AG08395 (cell line): Measurements from ENCODE around the gene EML6.

Source experiments
- DNase-seq: peaks from one replicate; pipeline ENCODE4 v3.0.0; 2012; ENCODE audit warnings: mixed read lengths, low spot score

EML6 gene

DNA sequence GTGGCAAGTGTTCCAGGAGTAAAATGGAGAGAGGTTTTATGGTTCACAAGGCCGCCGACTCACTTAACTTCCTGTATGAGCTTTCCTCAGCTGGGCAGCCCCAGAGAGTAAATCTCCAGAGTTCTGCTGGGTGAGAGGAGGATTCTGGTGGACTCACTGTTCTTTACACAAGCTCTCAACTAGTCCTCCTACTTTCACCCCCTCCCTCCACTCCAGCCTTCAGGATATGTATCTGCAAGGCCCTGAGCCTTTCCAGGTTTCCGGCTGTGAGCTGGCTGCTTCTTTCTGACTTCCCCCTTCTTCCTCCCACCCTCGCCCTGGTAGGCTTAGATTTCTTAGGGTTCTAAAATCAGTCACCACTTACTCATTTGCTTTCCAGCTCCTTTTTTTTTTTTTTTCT lies 34.0 kb downstream of the EML6 start:
- no peak for DNase-seq

DNA sequence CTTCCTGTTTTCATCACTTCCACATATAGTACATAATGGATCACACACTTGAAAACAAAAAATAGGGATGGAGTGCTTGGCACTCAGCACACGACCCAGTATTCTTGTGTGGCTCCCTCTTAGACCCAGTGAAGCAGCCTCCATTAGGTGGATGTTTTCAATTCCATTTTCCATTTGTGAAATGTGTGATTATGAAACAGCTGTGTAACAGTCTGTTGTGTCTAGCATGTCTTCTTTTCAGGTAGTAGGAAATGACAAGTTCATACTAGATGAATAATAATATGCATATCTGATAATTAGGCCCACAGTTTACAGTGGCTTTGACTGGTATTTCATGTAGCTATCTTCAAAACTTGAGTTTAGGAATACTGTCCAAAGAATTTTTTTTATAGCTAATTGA lies 35.5 kb downstream of the EML6 start:
- DNase-seq = no peak

DNA sequence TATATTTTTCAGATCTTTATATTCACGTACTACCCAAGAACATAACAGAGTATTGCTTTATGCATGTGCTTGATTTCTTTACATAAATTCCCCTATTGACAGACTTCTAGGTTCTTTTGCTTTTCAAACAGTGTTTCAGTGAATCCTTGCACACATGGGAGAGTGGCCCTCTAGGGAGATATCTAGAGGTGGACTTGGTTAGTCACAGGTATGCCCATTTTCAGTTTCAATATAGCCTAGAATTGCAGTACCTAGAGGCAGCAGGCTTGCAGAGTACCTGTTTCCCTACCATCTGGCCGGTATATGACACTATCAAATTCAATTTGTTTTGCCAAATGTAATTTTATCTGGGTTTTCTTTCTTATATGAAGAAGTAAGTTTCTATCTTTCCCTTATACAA lies 36.8 kb downstream of the EML6 start:
- no peak for DNase-seq

DNA sequence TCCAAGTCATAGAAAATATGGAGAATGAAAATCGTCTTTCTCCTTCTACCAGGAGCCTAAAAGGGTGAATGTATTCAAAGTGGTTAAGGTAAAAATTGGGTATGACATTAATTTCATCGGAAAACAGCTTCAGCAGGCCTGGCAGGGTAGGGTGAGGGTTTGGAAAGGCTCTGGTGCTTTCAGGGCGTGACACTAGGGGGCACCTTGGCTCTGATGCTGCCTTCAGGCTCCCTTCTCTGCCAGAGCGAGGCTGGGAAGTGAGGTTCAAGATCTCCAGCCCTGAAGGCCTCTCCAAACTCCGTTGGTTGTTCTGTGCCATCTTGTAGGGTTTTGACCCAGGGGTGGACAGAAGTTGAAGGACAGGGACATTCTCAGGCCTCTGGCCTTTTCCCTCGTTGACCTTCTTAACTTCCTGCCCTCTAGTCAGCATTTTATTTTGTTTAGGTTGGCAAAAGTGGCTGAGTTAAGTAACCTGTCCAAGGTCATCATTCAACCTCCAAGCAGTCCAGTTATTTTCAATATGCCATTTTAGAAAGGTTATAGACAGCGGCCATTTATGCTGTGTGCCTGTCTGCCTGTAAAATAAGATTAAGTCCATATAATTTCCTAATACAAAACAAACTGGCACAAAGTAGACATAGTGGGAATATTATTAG lies 40.3 kb downstream of the EML6 start:
- DNase-seq = no peak

DNA sequence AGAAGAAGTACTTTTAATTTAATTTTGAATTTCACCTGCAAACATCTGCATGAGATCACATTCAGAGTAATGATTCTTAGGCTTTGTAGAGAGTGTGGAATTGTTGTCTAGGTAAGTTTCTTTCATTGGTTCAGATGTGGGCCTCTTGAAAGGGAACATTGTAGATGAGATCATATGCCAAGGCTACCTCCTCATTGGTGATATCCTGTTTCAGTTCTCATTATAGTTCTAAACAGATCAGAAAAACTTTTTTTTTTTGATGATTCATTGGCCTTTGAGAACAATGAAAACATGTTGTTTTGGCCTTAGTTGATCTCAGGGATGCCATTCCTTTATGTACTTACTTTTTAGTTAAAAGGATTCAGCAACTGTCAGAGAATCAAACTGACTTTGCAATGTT lies 44.5 kb downstream of the EML6 start:
- DNase-seq = peak; percentile 22

DNA sequence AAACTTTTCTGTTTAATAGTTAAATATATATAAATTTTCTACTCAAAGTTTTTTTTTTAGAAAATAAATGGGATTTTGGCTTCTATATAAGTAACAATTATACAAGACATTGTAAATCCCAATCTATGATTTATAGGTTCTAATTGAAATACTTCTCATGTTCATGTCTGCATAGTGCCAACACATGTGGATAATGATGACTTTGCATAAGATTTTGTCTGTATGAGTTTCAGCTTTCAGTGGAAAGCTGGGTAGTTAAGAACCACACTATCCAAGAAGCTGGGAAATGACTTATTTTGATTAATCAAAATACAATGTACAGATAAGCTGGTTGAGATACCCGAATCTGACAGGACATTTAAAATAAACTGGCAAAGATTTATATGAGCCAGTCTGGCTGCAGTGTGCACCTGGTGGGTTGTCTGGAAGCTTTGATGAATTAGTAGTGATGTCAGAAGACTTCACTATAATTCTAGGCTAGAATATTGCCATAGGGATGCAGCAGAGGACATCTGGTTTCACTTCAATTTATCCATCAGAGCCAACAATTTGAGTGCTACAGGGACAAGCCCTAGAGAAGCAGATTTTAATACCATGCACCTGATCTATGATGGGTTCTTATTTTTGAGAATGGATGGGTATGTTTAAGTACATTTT lies 45.4 kb downstream of the EML6 start:
- no peak for DNase-seq

DNA sequence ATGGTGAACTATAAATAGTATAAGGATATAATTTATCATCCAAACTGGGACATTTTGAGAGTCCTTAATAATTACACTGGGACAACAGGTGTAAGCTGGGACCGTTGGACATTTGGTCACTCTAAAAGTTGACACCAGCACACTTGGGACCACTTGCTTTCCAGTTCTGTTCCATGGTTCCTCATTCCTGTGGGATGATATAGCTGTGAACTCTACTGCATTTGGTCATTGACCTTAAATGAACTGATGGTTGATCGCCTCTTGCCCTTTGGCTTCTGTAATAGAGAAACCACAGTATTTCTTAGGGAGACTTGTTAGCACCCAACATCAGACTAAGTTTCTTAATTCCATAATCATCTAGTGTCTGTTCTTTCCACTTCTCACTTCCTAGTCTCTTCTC lies 46.7 kb downstream of the EML6 start:
- no peak for DNase-seq

DNA sequence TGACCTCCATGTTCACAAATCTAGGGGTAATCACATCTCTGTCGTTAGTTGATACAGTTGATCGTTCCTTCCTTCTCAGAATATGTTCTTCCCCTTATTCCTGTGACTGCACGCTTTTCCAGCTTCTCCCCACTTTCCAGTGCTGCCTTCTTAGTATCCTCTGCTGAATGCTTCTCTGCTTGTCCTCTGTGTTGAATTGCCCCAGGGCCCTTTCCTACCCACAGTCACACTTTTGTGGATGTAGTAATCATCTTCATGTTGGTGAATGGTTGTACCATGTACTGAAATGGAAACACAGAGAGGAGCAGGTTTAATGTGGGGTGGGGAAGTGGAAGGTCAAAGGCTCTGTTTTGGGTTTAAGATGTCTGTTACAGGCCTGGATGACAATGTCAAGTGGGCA lies 47.2 kb downstream of the EML6 start:
- DNase-seq = no peak

DNA sequence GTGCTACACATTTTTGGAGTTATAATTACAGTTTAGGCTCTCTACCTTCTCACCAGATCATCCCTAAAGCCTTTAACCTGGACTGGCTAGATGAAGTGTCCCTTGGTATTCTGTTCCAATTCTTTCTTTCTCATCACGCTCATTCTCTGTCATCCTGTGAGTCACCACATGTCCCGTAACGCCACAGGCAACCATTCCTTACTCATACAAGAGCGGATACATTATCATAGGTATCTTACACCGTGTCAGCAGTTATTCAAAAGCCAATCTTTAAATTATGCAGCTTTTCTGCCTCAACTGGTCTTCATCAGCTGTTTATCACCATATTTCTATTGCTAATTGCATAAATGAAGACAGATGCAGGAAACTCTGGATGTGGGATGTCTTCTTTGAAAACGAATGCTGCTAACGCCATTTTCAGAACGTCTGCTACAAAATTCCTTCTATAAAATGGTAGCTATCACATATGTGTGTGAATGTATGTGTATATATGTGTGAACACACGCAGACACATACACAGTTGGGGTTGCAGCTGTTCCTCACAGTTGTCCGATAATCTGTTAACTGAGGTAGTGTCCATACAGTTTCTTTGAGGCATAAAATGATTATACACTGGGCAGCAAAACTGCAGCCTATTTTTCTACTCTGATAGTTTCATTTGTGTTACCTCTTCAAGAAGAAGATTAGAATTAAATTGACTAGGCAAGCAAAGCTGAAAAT lies 47.9 kb downstream of the EML6 start:
- DNase-seq = peak; percentile 52

DNA sequence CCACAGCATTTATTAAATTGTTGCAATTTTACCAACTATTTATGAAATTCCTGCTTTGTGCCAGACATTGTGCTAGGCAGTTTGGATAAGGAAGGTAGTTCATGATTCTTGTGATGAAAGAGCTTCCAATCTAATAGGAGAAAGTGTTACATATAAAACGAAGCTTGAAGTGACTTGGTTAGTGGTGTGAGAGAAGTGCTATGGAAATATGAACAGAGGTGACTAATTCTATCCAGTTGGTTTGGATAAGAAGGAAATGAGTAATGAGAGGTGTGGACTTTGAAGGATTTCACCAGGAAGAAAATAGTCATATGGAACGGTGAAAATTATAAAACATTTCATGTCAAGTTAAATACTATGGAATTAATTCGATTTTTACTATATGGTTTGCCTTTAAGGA lies 48.6 kb downstream of the EML6 start:
- DNase-seq = peak; percentile 65

DNA sequence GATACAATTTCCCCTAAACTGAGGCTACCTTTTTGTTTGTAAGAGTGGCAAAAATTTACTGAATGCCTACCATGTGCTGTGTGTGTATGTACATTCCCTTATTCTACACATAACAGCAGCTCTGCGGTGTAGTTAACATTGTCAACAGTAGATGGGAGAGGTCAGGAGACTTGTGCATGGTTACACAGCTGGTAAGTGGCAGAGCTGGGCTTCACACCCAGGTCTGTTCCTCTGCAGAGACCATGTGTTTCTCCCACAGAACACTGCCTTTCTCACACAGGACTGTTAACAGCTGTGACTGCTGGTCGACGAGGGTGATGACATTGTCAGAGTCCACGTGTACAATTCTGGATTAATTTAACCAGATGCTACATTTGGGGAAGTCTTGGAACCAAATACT lies 49.1 kb downstream of the EML6 start:
- no peak for DNase-seq

DNA sequence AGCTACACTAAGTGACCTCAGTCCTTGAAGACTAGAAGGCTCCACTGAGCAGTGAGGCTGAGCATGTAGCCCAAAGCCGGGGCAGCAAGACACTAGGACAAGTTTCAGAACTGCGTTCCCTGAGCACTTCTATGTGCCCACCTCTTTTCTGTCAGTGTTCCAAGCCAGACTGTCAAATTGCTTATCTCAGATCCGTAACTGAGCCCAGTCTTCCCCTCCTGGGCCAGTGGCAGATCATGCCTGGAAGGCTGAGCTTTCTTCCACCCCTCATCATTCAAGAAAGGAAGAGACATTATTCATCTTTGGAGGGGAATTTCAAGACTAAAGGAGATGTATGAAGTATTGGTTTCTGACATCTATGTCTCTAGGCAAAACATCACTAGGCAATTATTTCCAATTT lies 49.8 kb downstream of the EML6 start:
- DNase-seq = no peak

DNA sequence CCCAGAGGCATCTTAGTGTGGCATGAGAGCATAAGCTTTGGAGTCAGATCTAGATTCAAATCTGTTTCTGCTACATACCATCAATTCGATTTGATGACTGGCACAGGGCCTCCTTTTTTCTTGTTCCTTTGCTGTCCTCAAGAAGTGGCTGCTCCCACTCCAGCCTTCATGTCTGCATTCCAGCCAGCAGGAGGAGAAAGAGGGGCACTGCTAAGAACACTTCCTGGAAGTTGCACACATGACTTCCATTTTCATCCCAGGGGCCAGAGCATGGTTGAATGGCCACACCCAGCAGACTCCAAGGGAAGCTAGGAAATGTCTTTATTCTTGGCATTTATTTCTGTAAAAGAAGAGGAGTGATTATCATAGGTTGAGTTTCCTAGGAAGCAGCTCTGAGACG lies 50.4 kb downstream of the EML6 start:
- no peak for DNase-seq

DNA sequence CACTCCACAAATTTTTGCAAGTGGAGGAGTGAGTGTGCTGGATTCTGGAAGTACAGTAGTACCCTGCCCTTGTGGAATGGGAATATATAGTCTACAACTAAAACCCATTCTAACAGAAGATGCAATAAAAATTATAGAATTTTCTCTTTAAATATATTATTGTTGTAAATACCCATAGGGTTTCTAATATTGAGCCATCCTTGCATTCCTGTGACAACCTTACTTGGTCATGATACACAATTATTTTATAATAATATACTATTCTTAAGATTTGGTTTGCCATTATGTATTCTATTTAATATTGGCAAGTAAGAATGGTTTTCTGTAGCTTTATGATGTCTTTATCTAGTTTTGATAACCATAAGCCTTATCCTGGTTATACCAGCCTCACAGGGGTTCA lies 52.2 kb downstream of the EML6 start:
- no peak for DNase-seq

DNA sequence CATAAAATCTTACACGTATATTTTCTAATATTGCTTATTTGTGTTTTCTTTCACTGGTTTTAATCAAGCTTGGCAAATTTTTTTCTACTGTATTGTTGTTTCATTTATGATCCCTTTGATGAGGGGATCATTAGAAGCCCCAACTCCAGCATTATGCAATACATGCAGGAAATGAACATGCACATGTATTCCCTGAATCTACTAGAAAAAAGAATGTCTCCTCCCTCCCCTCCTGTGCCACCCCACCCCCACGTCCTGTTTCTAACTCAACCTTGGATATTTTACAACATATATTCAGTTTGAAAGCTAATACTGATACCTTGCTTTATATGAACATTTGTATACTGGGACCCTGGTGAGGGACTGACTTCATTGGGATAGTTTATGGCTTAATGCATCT lies 53.0 kb downstream of the EML6 start:
- no peak for DNase-seq

DNA sequence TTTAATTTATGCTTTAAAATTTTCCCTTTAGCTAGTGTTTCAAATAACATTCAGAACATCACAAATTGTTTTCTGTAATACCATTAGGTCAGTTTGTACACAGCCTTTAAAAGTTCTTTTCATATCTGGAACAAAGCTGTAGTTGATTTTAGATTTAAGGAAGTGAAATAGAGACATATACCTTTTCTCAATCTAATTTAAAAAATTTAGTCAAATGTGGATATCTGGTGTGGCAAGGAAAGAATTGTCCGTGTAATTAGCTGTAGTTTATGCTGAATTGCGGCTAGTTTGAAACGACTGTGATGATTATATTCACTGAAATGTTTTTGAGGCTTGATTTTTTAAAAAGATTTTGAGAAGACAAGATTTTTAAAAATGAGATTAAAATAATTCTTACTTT lies 59.9 kb downstream of the EML6 start:
- no peak for DNase-seq

DNA sequence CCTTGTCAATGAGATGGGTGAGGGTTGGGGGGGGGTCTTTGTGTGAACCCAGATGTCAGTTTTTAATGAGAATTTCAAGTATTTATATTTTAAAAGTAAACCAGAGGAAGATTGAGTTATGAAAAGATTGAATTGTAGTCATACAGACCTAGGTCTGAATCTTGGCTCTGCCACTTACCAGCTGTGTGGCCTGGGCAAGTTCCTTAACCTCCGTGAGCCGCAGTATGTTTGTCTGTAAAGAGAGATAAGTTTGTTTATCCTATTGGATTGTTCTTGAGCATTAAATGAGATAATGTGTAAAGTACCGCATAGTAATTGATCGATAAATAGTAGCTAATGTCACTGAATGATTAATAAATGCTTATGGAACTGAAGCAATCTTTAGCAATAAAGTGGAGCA lies 63.8 kb downstream of the EML6 start:
- no peak for DNase-seq

DNA sequence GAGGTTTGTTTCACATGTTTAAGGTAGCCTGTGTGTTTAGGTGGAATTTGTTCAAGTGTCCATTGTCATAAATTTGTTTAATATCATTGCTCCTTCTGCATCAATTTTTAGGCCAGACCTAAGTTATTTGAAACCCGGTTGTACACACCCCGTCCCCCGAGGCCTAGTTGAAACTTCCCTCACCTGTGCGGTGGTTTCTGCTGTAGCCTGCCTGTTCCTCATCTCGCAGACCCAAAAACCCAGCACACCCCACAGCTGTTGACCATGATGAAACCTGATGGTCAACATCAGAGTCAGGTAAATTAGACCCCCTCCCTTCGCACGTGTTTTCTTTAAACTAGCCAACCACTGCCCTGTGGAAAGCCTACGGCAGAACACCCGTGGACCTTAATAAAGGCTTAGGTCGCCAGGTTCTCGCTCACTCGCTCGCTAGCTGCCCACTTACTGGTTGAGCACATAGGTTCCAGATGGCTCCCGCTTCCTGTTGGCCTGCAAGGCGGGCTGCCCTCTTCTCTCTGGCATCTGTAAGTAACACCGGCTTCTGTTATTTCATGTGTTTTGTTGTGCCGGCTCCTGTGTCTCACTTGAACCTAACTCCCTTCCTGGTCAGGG lies 64.4 kb downstream of the EML6 start:
- DNase-seq = no peak

DNA sequence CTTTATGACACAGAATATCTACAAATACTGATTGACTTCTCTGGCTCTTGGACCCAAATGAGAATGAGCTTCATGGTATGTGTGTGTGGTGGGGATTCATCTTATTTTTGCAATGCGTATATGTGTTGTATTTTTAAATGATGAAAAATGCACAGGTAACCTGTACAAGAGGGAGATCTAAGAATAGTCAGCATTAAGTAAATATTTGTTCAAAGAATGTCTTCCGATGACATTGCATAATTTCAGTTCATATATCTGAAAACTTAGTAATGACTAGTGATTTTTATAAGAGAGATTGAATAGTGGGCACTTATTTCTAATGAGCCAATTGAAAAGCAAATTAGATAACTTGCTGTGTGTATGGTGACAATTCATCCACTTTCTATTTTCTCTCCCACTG lies 66.4 kb downstream of the EML6 start:
- no peak for DNase-seq

DNA sequence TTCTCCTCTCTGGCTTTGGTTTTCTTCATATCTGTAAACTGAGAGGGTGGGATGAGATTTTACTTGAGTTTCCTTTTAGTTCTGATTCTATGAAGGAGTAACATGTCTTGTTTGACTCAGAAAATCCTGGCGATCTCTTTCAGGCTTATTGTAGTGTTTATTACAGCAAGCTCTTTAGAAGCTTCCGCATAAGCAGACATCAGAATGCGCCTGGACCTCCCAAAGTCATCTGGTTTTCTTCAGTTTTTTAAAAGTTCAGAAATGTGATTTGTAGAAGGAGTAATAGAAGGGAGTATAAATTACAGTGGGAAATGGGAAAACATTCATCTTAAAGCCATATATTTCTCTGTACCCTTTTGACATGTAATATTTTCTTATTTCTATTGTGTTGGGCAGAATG lies 68.4 kb downstream of the EML6 start:
- no peak for DNase-seq

DNA sequence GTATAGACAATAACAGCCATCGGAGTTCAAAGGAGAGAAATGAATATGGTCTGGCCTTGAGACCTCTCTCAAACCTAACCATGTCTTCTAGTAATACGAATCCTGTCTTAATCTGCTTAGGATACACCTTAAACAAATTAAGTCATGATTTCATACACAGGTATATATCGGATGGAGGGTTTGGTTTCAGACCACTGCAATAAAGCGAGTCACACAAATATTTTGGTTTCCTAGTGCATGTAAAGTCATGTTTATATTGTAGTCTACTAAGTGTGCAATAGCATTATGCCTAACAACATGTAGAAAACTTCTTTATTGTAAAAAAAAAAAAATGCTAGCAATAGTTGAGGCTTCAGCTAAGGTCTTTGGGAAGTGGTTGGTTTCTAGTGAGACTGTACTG lies 73.8 kb downstream of the EML6 start:
- DNase-seq = no peak

DNA sequence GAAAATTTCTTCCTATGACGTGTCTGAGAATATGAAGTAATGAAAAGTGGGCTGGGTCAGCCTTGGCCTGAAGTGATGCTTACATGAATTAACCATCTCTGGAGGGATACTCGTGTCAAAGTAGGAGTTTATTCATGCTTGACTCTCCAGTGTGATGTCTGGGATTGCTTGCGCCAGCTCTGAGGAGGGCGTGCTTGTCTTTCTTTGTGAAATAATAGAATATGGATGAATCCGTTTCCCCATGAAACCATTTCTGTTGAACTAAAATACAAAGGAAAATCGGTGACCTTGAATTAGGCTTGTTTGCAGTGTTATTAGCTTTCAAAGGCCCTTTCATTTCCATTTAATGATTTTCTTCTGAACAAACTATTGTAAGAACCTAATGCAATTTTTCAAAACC lies 77.9 kb downstream of the EML6 start:
- no peak for DNase-seq
